GM23248 (cell line): ENCODE results near the gene CCDC159. TPM values are rescaled to one million over a fixed set of nuclear protein-coding genes. Genes with fewer than 3 reads are reported as not detected.

Experiments
- DNase-seq: peaks from one replicate; pipeline ENCODE4 v3.0.0-alpha.2; 2015
- H2AFZ ChIP-seq: fragments of 200-600 bp; sonication (generic); 2 replicates; pipeline ENCODE4 v1.6.1; 2016; ENCODE audit warnings: antibody characterized with exemption
- H3F3A ChIP-seq: fragments of 200-600 bp; sonication (generic); 2 replicates; pipeline ENCODE4 v1.6.1; 2016; ENCODE audit warnings: mild to moderate bottlenecking, antibody characterized with exemption, mixed run types; ENCODE audit not compliant: insufficient read depth
- H3K27ac ChIP-seq: fragments of 200-600 bp; sonication (generic); 2 replicates; pipeline ENCODE4 v1.5.1; 2016; ENCODE audit warnings: mild to moderate bottlenecking
- H3K27me3 ChIP-seq: fragments of 200-600 bp; sonication (generic); replicated peaks from 2 replicates; pipeline ENCODE4 v1.6.1; 2016; ENCODE audit warnings: mild to moderate bottlenecking; ENCODE audit not compliant: insufficient read depth
- H3K36me3 ChIP-seq: fragments of 200-600 bp; sonication (generic); 2 replicates; pipeline ENCODE4 v1.6.1; 2016; ENCODE audit warnings: low read depth, mild to moderate bottlenecking
- H3K4me1 ChIP-seq: fragments of 200-600 bp; sonication (generic); 2 replicates; pipeline ENCODE4 v1.6.1; 2016; ENCODE audit warnings: mild to moderate bottlenecking; ENCODE audit not compliant: insufficient read depth
- H3K4me2 ChIP-seq: fragments of 200-600 bp; sonication (generic); one replicate; pipeline ENCODE4 v1.6.1; 2016; ENCODE audit warnings: mild to moderate bottlenecking; ENCODE audit not compliant: unreplicated experiment
- H3K4me3 ChIP-seq: fragments of 200-600 bp; sonication (generic); 2 replicates; pipeline ENCODE4 v1.5.1; 2016; ENCODE audit warnings: mild to moderate bottlenecking
- H3K79me2 ChIP-seq: fragments of 200-600 bp; sonication (generic); 2 replicates; pipeline ENCODE4 v1.6.1; 2016; ENCODE audit warnings: mild to moderate bottlenecking; ENCODE audit not compliant: insufficient read depth
- H3K9ac ChIP-seq: fragments of 200-600 bp; sonication (generic); 2 replicates; pipeline ENCODE4 v1.6.1; 2016; ENCODE audit warnings: mild to moderate bottlenecking
- H3K9me2 ChIP-seq: fragments of 200-600 bp; sonication (generic); 2 replicates; pipeline ENCODE4 v1.6.1; 2016; ENCODE audit warnings: mixed run types, mild to moderate bottlenecking, moderate library complexity; ENCODE audit not compliant: insufficient read depth
- H3K9me3 ChIP-seq: fragments of 200-600 bp; sonication (generic); one replicate; pipeline ENCODE4 v1.6.1; 2017; ENCODE audit warnings: low read depth
- H4K20me1 ChIP-seq: fragments of 200-600 bp; sonication (generic); 2 replicates; pipeline ENCODE4 v1.6.0; 2016; ENCODE audit not compliant: insufficient read depth
- EZH2 ChIP-seq: fragments of 200-600 bp; sonication (generic); IDR thresholded peaks from 2 replicates; pipeline ENCODE4 v1.6.1; 2018; ENCODE audit warnings: antibody characterized with exemption, mild to moderate bottlenecking; ENCODE audit not compliant: insufficient read depth, poor library complexity, severe bottlenecking
- EZH2phosphoT487 ChIP-seq: fragments of 200-600 bp; sonication (generic); IDR thresholded peaks from 2 replicates; pipeline ENCODE4 v1.6.1; 2018; ENCODE audit warnings: antibody characterized with exemption, moderate library complexity, mild to moderate bottlenecking, low read depth; ENCODE audit not compliant: insufficient read depth
- WGBS, 2 experiments: methylation state at CpG; one replicate each; pipeline ENCODE4 v1.1.6; 2015 to 2017; ENCODE audit warnings: low lambda C conversion rate in 2 of 2, low coverage in 1 of 2; ENCODE audit errors: missing lambda C conversion rate in 2 of 2; 5-methylcytosine and 5-hydroxymethylcytosine counted together
- in situ Hi-C: fragments of 300-500 bp; cut with MboI; formaldehyde crosslinking; loops from 2 replicates; pipeline ENCODE4 v1.15.0; 2020
- polyA plus RNA-seq: library from polyadenylated mRNA; unstranded; fragments of >200 nt; fragmentation: Nextera tagmentation; extraction: Ambion mirVana; gene quantifications from 2 replicates; pipeline ENCODE4 v1.2.1, GENCODE V29; 2016
- total RNA-seq: library from RNA; depleted of rRNA; stranded (reverse); fragments of >200 nt; shearing (Covaris generic); gene quantifications from 2 replicates; pipeline ENCODE4 v1.2.3, GENCODE V29; 2014

The CCDC159 gene
- total and polyA plus RNA-seq, 2 experiments from 2014 or later = 11.6 to 16.5 TPM

DNA sequence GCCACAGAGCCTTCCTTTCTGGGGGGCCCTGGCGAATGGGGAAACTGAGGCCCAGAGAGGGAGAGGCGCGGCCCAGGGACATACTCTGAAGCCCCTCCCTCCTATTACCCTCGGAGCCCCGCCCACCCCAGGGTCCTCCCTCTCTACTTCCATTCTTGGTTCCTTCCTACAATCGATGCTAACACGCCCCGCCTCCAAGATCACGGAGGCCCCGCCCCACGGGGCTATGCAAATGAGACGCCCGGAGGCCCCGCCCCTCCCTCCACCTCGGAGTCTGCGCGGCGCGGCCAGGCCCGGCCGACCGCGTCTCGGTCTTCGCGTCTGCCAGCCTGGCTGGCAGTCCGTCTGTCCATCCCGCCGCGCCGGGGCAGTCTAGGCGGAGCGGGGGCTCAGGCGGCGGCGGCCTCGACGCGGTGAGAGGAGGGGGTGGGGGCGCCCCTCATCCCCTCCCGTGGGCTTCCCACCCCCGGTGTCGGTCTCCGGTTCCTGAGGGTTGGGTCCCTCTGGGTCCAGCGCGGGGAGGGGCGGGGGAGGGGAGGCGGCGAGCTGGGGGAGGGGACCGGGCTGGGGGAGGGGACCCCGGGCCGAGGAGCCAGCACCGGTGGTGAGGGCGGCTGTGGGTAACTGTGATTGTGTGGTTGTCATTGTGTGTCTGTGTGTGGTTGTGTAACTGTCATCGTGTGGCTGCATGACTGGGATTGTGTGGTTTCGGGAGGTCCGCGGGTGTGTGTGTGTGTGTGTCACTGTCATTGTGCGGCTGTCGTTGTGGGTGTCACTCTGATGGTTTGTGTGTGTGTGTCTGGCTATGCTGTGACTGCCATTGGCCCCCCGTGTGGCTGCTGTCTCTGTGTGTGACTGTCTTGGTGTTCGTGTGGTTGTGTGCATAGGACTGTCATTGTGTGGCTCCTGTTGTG lies 9.1 kb downstream of the CCDC159 start, which contains the start of gene PLPPR2:
TSS of gene PLPPR2 (plus strand) at position 273 of the 914 bp plus-strand sequence. CDS start 2,242 bp downstream, outside the sequence.
- peaks cover 16% of the 10 kb centered on the region for H3K79me2 ChIP-seq
- 0 out of 2 replicates have a peak within 1 kb of the TSS, but pooled peaks have one; percentile 18 for H2AFZ ChIP-seq
- H3K27ac ChIP-seq = no peak within 1 kb of the TSS
- H3F3A ChIP-seq = no peaks in the 10 kb centered on the region
- H3K27me3 ChIP-seq = no peaks in the 10 kb centered on the region
- peak within 1 kb of the TSS; percentile 92 for H3K4me2 ChIP-seq
- 0 out of 2 replicates have a peak, but pooled peaks cover 3% of the 10 kb centered on the region for H3K4me1 ChIP-seq
- no peaks in the 10 kb centered on the region for H3K36me3 ChIP-seq
- H3K4me3 ChIP-seq = peak within 1 kb of the TSS; percentile 82
- no peak for TF ChIP-seq EZH2phosphoT487
- no peak for TF ChIP-seq EZH2
- no peaks in the 10 kb centered on the region for H4K20me1 ChIP-seq
- in situ Hi-C loops = no loop called here
- H3K9me3 ChIP-seq = no peaks in the 10 kb centered on the region
- H3K9me2 ChIP-seq = no peaks in the 10 kb centered on the region
- DNase-seq = peak; percentile 99
- H3K9ac ChIP-seq = peak within 1 kb of the TSS; percentile 76
- WGBS, 2 experiments = 1% methylated on average over 44 to 62 of the region's 62 CpGs

DNA sequence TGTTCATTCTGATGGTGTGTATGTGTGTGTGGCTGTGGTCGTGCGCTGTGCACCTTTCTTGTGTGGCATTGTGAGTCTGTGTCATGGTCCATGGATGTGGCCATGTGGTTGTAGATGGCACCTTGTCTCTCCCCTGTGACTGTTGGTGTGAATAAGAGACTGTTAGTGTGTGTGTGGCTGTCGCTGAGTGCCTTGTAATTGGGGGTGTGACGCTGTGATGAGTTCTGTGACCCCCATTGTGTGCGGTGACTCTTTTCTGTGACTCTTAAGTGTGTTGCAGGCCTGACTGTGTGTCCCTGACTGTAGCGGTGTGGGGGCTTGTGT lies 9.7 kb downstream of the CCDC159 start:
- Histone ChIP-seq H3K9me2 (no peaks in the 10 kb centered on the region), H3K9me3 (no peaks in the 10 kb centered on the region), H3K27ac (no peak overlapping the region), H3K36me3 (no peaks in the 10 kb centered on the region), H4K20me1 (no peaks in the 10 kb centered on the region), H3K27me3 (no peaks in the 10 kb centered on the region), H2AFZ (no peak overlapping the region), H3K79me2 (peaks cover 16% of the 10 kb centered on the region), H3K4me1 (0 out of 2 replicates have a peak, but pooled peaks cover 3% of the 10 kb centered on the region), H3F3A (no peaks in the 10 kb centered on the region), H3K9ac (peak overlapping the region; percentile 76), H3K4me2 (peak overlapping the region; percentile 92), H3K4me3 (peak overlapping the region; percentile 82)
- 67 to 71% methylated on average over 6 of the region's 6 CpGs for WGBS, 2 experiments
- DNase-seq = no peak
- in situ Hi-C loops = no loop called here
- TF ChIP-seq EZH2 (no peak), EZH2phosphoT487 (no peak)

DNA sequence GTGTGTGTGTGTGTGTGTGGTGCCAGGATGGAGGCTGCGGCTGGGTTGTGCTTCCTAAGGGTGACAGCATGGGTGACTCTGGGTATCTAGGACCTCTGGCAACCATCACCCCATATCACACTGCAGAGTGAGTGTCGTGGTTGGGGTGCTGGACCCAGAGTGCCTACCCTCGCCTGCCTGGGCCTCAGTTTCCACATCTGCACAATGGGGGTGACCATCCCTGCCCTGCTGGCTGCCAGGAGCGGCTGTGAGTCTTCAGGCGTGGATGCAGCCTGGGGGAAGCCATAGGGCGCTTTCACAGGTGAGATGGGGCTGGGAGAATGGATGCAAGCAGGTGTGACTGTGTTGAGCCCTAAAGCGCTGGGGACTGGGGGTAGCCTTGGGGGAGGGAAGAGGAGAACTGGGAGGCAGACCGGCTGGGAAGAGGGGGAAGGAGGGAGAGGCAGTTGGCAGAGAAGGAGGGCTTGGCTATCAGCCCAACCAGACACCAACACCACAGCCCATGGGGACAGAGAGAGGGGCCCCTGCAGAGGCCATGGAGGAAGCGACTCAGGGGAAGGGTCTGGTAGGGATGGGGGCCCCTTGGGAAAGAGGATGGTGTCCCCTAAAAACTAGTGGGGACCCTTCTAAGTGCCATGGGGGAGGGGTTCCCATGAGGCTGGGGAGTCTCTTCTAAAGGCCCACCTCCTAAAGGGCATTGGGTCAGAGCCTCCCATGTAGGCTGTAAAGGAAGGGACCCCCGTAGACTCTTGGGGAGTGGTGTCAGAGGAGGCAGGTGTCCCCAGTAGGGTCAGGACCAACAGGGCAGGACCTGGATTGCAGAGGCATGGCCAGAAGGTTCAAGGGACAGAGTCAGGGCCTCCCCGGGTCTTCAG lies 10.6 kb downstream of the CCDC159 start:
- H3K4me1 ChIP-seq = 0 out of 2 replicates have a peak, but pooled peaks cover 3% of the 10 kb centered on the region
- no peak overlapping the region for H2AFZ ChIP-seq
- peaks cover 16% of the 10 kb centered on the region for H3K79me2 ChIP-seq
- no peaks in the 10 kb centered on the region for H3K27me3 ChIP-seq
- no peak overlapping the region for H3K9ac ChIP-seq
- WGBS, 2 experiments = 84 to 96% methylated on average over 9 to 11 of the region's 11 CpGs
- H3K4me3 ChIP-seq = no peak overlapping the region; the same call in 1 of the 2 replicates
- no peaks in the 10 kb centered on the region for H3K36me3 ChIP-seq
- H3K27ac ChIP-seq = no peak overlapping the region
- no peaks in the 10 kb centered on the region for H3K9me3 ChIP-seq
- no peaks in the 10 kb centered on the region for H4K20me1 ChIP-seq
- in situ Hi-C loops = no loop called here
- TF ChIP-seq EZH2phosphoT487 (no peak), EZH2 (no peak)
- no peaks in the 10 kb centered on the region for H3K9me2 ChIP-seq
- DNase-seq = no peak
- H3K4me2 ChIP-seq = no peak overlapping the region
- H3F3A ChIP-seq = no peaks in the 10 kb centered on the region

DNA sequence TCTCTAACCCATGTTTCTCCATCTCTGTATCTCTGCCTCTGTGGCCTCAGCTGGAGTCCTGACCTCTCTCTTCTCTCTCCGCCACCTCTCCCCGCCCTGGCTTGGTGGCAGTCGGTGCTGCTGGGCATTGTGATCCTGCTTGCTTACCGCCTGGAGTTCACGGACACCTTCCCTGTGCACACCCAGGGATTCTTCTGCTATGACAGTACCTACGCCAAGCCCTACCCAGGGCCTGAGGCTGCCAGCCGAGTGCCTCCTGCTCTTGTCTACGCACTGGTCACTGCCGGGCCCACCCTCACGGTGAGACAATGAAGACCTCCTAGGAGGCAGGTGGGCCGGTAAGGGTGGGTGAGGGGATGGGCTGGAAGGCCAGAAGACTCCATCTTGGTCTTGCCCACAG lies 13.1 kb downstream of the CCDC159 start:
- Histone ChIP-seq H3K27ac (no peak overlapping the region), H3K36me3 (no peaks in the 10 kb centered on the region), H3K4me3 (no peak overlapping the region), H3K9me2 (no peaks in the 10 kb centered on the region), H3K79me2 (peaks cover 16% of the 10 kb centered on the region), H3K9me3 (no peaks in the 10 kb centered on the region), H3K27me3 (no peaks in the 10 kb centered on the region), H3K4me1 (0 out of 2 replicates have a peak, but pooled peaks cover 3% of the 10 kb centered on the region), H3F3A (no peaks in the 10 kb centered on the region), H3K9ac (no peak overlapping the region), H4K20me1 (no peaks in the 10 kb centered on the region), H3K4me2 (no peak overlapping the region), H2AFZ (no peak overlapping the region)
- in situ Hi-C loops = no loop called here
- WGBS, 2 experiments = 85 to 88% methylated on average over 11 of the region's 11 CpGs
- DNase-seq = no peak
- no peak for TF ChIP-seq EZH2phosphoT487
